ENCODE data around the gene TTC38.

GRCh38 chr22:46276563-46276962 lies 8.8 kb downstream of the TTC38 start:
- TF ChIP-seq, protein P1, sequence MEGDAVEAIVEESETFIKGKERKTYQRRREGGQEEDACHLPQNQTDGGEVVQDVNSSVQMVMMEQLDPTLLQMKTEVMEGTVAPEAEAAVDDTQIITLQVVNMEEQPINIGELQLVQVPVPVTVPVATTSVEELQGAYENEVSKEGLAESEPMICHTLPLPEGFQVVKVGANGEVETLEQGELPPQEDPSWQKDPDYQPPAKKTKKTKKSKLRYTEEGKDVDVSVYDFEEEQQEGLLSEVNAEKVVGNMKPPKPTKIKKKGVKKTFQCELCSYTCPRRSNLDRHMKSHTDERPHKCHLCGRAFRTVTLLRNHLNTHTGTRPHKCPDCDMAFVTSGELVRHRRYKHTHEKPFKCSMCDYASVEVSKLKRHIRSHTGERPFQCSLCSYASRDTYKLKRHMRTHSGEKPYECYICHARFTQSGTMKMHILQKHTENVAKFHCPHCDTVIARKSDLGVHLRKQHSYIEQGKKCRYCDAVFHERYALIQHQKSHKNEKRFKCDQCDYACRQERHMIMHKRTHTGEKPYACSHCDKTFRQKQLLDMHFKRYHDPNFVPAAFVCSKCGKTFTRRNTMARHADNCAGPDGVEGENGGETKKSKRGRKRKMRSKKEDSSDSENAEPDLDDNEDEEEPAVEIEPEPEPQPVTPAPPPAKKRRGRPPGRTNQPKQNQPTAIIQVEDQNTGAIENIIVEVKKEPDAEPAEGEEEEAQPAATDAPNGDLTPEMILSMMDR (IDR thresholded peaks at IDR 0.05; ENCODE audit: low read depth, low read length), result no peak
- TF ChIP-seq EZH2phosphoT487 (IDR thresholded peaks at IDR 0.05; ENCODE audit: low read depth), result no peak

All from OCI-LY3 (cell line).